Stimulated activated CD4-positive, alpha-beta T cell treated with anti-CD3 and anti-CD28 coated beads, Interleukin-2, amount 100 ng/mL, for 24 hours (primary cell): ENCODE measurements around the gene KRT86.
A peak's percentile ranks its signal among the peaks of the same experiment; 100 is the strongest.
"Not testable (repeated sequence)": the region's sequence is repeated elsewhere in the genome, so short reads cannot be mapped to it uniquely, and the experiment has no call there.

Source experiments
- DNase-seq, 2 donors: peaks; one replicate each; pipeline ENCODE4 v3.0.0-alpha.2; 2020

The KRT86 gene

DNA sequence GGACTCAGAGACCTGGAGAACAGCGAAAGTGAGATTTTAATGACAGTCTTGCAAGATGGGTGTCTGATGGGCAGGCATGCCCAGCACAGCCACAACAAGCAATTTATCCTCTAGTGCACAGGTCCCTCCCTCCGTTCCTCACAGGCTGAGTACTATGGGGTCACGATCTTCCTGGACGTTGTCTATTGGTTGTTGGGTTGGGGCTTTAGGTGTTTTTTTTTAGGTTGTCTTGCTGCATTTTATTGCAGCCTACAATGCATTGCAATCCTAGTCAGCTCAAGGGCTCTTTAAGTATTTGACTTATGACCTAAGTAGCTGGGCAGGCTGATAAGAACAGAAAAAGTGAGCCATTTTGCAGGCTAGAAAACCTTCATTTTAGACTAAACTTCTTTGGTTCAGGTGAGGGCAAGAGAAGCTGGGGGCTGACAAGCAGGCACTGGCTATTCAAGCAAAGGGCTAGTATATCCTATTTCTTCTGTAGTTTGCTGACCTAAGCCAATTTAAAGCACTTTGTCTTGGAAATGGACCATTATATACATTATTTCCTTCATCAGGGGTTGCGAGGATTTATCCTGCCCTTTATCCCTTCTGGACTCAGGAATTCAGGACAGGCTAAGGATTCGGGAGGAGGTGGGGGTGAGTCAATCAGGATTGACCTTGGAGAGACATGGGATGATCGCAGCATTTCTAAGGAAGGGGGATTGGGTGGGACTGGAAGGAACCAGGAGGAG, 35.4 kb upstream of the KRT86 start:
- DNase-seq, result no peak

DNA sequence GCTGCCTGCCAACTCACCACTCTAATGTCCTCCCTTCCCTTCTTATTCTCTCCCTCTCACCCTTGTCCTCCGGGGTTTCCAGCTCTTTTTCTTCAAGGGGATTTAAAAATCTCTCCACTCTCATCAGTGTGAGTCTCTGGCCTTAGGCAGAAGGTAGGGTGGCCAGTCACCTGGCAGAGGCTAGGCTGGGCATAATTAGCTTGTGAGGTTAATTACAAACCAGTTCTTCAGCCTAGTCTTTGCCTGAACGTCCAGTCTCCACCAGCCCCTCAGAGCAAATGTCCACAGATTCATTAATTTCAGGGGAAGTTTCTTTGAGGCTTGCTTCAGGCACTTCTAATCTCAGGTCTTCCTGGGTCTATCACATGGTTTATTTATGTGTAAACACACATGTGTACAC, 34.7 kb upstream of the KRT86 start:
- no peak for DNase-seq

DNA sequence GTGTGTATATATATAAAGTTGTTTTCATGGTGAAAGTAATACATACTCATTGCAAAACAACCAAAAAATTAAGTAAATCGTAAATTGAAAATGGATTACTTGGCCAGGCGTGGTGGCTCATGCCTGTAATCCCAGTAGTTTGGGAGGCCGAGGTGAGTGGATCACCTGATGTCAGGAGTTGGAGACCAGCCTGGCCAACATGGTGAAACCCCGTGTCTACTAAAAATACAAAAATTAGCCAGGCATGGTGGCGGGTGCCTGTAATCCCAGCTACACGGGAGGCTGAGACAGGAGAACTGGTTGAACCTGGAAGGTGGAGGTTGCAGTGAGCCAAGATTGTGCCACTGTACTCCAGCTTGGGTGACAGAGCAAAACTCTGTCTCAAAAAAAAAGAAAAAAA, 34.2 kb upstream of the KRT86 start:
- DNase-seq, result not testable (repeated sequence)

DNA sequence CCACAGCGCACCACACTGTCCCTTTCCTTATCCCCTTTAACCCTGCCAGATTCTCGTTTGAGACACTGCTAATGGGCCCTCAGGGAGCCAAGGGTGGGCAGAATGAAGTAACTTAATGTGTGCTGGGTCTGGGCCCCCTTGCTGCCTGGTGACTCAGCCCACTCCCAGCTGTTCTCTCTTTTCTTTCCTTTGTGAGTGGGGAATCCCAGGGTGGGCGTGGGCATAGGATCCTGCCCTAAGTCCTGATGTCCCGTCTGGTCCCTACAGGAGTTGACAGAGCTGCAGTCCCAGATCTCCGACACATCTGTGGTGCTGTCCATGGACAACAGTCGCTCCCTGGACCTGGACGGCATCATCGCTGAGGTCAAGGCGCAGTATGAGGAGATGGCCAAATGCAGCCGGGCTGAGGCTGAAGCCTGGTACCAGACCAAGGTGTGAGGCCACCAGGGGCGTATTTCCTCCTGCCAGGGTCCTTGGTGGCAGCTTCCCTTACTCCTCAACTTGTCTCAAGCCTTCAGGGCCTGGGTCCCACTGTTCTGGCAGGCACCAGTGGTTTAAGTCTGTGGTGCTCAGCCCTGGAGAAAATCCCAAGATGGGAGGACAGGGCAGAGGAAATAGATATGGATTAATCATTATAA, 33.1 kb upstream of the KRT86 start:
- no peak for DNase-seq

DNA sequence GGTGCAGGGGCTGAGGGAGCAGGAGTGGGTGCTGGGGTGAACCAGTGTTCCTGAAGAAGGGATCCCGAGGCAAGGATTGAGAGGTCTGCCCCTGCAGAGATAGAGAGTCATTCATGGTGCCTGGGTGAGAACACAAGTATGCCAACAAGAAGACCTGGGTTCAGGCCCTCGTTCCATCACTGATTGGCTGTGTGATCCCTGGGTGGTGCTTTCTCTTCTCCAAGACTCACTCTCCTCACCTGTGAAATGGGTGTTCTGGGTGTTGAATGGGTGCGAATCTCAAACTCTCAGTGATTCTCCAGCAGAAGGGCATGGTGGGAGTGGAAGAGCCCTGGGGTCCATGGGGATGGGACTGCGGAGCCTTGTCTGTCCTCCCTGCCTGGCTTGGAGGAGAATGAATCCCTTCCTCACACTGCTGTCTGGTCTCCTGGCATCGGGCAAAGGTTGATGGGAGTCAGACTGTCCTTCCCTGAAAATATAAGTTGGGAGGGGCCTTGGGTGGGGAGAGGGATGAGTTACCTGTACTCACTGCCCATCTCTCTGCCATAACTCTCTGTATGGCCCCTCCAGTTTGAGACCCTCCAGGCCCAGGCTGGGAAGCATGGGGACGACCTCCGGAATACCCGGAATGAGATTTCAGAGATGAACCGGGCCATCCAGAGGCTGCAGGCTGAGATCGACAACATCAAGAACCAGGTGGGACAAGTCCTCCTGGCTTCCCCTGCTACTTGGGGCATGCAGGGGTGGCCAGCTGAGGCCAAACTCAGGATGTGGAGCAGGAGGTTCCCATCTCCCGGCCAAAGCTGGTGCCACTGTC, 31.8 kb upstream of the KRT86 start:
- no peak for DNase-seq

DNA sequence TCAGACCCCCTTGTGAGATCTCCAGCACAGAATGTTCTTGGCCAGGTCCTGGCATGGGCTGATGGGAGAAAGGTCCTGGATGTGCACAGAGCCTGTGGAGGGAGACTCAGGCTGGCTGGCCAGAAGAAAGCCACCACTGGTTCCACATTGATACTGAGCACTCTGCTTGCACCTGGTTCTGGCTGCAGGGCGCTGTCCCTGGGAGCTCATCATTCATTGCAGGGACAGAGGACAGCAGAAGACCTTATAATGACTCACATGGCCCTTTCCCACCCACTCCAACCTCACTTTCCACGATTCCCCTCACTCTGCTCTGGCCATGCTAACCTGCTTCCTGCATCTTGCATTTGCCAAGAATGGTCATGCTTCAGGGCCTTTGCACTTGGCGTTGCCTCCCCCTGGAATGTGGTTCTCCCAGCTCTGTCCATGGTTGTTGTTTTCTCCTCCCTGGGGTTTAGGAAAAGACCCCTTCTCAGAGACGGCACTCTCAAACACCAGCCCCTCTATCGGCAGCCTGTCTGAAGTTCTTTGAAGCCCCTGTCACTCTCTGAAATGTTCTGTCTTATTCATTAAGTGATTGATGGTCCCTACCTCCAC, 31.1 kb upstream of the KRT86 start:
- DNase-seq, result no peak

DNA sequence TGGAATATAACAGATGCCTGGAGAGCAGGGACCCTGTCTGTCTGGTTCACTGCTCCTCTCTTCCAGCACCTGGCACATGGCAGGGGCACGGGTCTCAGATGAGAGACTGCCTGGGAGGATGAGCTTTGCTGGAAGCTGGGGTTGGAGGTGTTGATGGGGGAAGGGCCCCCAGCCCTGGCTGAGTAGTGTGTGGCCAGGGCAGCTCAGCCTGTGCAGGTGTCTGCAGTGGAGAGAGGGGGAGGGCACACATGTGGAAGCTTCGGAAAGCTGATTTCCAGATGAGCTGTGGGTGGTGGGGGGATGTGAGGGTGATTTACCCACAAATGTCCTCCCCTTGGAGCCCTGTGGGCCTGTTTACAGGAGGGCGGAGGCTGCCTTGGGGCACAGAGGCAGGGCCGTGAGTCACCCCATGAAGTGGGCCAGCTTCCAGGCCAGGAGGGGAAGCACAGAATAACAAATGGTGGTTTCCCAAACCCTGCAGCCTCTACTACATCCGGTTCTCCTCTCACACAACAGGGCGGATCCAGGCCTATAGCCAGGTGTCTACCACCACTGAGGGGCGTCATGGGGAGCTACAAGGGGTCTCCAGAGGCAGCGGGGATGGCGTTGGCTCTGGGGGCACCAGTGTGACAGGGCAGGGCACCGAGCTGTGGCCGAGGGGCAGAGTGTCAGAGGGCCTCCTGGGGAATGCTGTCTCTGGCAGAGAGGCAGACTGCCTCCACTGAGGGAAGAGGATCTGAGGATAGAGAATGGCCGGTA, 30.4 kb upstream of the KRT86 start:
- DNase-seq, result peak; percentile 71 to 72

DNA sequence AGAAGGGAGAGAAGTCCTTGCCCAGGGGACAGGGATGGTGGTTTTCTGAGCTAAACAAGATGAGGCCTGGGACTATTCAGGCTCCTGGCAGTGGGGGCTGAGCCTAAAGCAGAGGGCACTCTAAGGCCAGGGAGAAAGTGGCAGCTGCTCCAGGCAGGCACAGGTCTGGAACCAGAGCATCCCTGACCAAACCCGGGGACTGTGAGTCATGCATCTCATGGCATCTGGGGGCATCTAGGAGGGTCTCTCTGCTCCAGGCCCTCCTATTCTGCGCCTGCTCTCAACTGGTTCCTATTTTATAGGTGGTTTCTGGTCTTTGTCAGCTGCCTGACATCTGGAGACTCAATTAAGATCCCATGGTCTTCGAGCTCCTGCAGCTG, 29.8 kb upstream of the KRT86 start:
- DNase-seq, result no peak

DNA sequence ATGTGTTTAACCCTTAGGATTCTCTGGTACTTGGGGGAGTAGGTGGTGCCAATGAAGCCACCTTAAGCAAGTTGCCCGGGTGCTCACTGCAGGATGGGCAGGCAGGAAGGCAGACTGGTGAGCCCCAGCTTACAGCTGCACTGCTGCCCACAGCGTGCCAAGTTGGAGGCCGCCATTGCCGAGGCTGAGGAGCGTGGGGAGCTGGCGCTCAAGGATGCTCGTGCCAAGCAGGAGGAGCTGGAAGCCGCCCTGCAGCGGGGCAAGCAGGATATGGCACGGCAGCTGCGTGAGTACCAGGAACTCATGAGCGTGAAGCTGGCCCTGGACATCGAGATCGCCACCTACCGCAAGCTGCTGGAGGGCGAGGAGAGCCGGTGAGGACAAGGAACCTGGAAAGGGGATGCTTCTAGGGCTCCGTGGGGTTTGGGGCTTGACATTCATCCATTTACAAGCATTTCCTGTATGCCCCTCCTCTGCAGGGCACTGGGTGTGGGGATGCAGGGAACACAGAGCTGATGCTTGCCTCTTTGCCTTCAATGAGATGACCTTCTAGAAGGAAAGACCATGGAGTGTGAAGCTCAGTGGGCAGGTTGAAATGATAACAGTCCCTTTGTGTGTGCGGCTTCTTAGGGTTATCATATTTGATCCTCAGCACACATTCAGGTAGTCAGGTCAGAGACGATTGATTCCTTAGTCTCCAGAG, 29.0 kb upstream of the KRT86 start:
- no peak for DNase-seq

DNA sequence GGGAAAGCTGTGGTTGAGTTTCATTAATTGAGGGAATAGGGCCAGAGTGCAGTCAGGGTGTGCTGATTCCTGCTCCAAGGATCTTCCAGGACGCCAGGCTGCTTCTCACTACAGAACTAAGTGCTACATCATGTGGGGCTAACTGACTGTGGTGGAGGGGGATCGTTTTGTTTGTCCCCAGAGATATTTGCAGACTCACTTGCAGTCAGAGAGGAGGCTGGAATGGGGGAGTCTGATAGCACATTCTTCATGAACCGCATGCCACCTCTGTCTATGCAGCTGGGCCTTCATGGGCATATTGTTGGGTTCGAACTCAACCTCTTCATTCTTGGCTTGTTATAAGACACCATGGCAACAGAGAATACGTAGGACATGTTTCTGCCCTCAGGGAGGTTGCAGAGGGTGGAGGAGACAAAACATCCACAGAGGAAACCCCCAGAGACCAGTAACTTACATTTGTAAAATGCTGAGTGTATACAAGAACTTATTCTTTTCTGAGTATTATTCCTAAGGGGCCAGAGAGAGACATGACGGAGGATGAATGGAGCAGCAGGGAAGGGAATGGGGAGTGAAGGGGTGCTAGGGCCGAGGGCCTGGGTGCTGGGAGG, 28.4 kb upstream of the KRT86 start:
- DNase-seq, result no peak

DNA sequence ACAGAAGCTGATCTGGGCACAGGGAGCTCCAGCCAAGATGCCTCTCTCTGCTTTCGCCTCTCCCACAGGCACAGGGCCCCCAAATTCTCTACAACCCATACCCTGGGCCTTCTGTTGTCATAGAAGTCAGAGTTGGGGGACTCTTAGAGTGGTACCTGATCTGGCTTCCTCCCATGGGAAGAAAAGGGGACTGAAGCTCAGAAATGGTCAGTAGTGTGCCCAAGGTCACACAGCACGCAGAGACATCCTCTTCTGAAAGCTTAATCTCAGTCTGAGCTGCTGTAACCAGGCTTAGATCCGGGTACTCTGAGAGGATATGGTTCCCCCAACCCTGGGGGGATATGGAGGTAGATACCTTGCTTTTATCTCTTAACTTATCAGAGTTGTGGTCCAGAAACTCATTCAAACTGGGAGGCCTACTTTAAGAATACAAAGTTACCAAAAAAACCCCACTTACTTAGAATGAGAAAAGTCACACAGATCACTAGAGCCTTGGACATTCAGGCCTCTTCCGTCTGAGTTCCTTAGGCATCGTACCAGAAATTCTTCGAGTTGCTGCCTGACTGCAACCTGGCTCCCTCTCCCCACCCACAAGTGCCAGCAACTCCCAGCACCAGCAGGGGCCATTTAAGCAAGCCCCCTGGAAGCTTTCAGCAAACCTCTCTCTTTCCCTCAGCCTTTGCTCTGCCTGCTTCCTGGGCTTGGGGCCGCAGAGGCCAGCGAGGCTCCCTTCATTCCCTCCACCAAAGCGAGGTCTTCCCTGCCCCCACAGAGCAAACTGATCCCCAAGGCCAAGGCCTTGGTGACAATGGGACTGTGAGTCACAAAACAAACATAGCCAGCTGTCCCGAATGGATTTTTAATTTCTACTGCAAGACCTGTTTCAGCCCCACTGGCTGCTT, 27.5 kb upstream of the KRT86 start:
- DNase-seq, result no peak

DNA sequence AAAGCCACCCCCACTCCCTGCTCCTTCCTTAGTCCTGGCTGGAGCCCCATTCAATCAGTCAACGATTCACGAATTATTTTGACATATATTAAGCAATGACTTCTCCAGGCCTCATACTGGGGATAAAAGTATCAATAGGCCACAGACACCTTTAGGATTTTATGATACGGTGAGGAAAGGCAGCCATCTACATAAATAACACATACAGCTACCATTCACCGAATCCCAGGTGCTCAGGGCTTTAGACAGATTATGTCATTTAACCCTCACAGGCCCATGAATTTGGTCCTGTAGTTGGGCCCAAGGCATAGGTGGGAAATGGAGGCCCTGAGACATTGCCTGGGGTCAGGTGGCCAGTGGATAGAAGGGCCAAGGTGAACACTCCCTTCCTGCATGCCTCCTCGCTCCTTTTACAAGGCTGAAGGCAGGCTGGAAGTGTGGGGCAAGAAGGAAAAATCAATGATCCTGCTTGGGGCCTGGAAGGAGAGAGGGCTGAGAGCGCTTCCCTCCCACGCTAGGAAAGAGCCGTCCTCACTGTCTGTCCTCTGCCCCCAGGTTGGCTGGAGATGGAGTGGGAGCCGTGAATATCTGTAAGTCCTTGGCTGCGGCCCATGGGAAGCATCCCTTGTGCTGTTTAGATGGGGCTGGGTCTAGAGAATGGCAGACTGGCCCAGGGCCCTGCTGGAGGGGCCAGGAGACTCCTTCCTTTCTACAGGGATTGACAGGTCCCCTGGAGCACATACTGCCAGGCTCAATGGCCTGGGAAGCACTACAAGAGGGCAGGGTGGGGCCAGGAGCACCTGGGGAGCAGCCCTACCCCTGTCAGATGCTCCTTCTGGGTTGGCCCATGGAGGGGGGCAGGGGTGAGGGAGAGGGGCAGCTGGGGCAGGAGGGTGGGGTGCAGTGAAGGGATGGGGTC, 26.6 kb upstream of the KRT86 start:
- DNase-seq, result no peak

DNA sequence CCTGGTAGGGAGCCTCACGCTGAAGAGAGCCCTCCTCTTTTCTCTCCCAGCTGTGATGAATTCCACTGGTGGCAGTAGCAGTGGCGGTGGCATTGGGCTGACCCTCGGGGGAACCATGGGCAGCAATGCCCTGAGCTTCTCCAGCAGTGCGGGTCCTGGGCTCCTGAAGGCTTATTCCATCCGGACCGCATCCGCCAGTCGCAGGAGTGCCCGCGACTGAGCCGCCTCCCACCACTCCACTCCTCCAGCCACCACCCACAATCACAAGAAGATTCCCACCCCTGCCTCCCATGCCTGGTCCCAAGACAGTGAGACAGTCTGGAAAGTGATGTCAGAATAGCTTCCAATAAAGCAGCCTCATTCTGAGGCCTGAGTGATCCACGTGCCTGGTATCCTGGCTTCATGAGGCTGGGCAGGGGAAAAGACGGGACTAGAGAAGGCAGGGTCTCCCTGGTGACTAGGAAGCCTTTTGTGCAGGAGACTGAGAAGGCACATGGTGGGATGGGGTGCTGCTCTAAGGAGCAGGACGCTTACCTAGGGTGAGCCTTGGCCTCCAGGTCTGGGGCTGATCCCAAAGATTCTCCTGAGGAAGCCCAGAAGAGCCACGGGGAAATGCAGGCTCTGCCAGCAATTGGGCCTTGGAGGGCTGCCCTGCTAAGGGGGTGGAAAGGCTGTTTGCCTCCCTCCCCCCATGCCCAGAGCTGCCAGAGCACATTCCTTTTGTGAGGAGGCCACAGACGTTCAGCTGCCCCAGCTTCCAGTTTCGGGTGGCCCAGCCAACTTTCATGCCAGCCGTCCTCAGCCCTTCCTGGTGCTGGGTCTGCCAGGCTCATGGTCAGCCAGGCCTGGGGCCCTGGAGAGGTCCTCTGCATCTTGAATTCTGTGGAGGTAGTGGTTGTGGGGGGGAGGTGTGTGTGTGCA, 25.6 kb upstream of the KRT86 start:
- no peak for DNase-seq

DNA sequence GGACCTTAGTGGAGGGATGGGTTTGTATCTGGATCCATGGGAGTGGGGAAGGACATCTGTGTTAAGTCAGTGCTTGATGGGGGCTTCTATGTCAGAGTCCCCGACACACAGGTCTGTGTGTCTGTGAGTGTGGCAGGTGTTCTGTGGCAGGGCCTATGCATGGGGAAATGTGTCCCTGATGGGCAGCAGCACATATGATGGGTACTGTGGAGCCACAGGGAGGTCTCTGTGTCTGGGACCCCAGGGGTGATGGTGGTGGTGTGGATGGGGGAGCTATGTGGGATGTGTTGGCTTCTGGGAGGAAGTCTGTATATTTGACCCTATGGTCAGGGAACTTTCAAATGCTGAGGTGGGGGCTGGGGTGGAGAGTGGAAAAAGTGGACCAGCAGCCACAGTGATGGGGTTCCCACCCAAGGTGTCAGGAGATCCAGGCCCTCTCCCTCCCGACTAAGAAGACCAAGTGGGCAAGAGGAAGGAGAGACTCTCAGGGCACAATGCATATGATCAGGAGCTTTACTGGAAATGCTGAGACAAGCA, 24.9 kb upstream of the KRT86 start:
- no peak for DNase-seq

DNA sequence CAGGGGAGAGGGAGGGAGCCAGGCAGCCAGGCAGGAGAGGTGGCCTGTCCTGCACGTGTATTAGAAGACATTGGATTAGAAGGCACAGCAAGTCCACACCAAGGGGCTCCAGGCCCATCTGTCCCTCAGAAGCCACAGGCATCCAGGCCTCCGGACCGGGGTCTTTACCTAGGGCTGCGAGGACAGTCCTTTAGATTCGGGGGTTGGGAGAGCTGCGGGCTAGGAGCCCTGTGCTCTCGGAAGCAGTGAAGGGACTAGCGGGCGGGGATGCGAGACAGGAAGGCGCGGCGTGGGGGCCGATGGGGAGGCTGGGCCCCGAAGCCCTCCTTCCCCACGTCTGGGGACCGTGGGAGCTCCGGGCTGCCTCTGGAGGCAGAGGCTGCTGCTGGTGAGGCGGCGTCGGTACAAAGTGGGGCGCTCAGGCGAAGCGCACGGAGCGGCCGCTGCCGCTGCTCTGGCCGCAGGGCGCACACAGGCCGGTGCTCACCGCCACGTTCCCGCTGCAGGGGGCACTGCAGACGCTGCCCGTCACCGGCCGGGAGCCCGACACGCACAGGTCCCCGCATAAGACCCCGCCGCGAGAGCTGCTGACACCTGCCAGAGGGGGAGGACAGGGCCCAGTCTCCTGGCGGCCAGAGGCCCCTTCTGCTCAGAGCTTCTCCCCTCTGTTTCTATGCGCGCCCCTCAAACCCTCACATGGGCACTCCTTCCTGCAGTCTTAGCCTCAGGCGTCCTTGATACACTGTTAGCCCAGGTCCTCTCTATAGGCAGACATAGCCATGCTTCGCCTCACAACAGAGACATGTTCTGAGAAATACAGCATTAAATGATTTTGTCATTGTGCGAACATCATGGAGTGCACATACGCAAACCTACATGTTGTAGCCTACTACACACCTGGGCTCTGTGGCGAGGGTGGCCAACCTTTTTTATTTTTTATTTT, 24.1 kb upstream of the KRT86 start:
- DNase-seq, result no peak

DNA sequence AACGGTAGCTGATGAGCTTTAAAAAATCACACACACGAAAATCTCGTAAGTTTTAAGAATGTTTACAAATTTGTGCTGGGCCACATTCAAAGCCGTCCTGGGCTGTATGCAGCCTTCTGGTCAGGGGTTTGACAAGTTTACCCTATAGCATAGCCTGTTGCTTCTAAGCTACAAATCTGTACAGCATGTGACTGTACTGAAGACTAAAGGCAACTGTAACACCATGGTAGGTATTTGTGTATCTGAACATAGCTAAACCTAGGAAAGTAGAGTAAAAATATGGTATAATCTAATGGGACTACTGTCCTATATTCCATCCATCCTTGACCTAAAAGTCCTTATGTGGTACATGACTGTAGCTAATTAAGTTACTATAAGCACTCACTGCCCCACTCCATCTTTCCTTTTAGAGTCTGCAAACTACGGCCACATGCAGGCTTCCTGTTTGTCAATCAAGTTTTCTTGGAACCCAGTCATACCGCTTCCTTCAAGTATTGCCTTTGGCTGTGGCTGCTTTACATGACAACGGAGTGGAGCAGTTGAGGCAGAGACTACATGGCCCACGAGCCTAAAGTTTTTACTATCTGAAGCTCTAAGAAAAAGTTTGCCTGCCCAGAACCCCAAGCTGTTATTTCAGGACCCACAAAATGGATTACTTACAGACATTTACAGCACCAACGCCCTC, 22.9 kb upstream of the KRT86 start:
- DNase-seq, result no peak
